Retinal pigment epithelial cell (primary cell): ENCODE results near the gene PNISR.

Source experiments
- DNase-seq: peaks from one replicate; pipeline ENCODE4 v3.0.0-alpha.2; 2010; ENCODE audit warnings: low read depth
- H3K4me3 ChIP-seq: 2 replicates; pipeline ENCODE4 v1.5.1; 2011; ENCODE audit warnings: mild to moderate bottlenecking, low read length, control low read depth, moderate library complexity
- CTCF ChIP-seq: conservative IDR thresholded peaks from 2 replicates; pipeline ENCODE4 v1.5.1; 2011; ENCODE audit warnings: low read depth, low read length, control low read depth, inconsistent platforms

PNISR gene

GRCh38 chr6:99378636-99379035 is 46.5 kb downstream of the PNISR start:
- DNase-seq, result no peak
- TF ChIP-seq CTCF, result no peak
- H3K4me3 ChIP-seq, result no peak overlapping the region

GRCh38 chr6:99369533-99369932 is 55.6 kb downstream of the PNISR start:
- H3K4me3 ChIP-seq, result no peak overlapping the region
- no peak for DNase-seq
- no peak for TF ChIP-seq CTCF

- TF ChIP-seq CTCF, result no peak
- no peak overlapping the region for H3K4me3 ChIP-seq
- no peak for DNase-seq
Observed at GRCh38 chr6:99366852-99367251, 58.3 kb downstream of the PNISR start.

GRCh38 chr6:99364026-99364425 is 61.1 kb downstream of the PNISR start:
- no peak for DNase-seq
- TF ChIP-seq CTCF, result no peak

GRCh38 chr6:99362678-99363268 is 62.3 kb downstream of the PNISR start:
- no peak for TF ChIP-seq CTCF
- DNase-seq, result no peak
- no peak overlapping the region for H3K4me3 ChIP-seq

More at GRCh38 chr6:99364026-99364425, 61.1 kb downstream of the PNISR start:
- H3K4me3 ChIP-seq, result no peak overlapping the region

GRCh38 chr6:99359800-99360199 is 65.3 kb downstream of the PNISR start:
- no peak overlapping the region for H3K4me3 ChIP-seq
- no peak for DNase-seq
- no peak for TF ChIP-seq CTCF

- H3K4me3 ChIP-seq, result no peak overlapping the region
- no peak for DNase-seq
- TF ChIP-seq CTCF, result no peak
Observed at GRCh38 chr6:99356641-99357040, 68.5 kb downstream of the PNISR start.
